Frontal cortex (tissue), 4 donors: Measurements from ENCODE around the gene CD2. TPM values are rescaled to one million over a fixed set of nuclear protein-coding genes. Genes with fewer than 3 reads are reported as not detected.

Experiments
- DNase-seq, 2 donors: peaks; one replicate each; pipeline ENCODE4 v3.0.0; 2012; ENCODE audit warnings: low spot score in 2 of 2
- FAIRE-seq: peaks from 2 replicates; lab custom pipeline; 2012; peaks lifted over from hg19 to GRCh38; lab: Jason Lieb, UNC
- total RNA-seq: library from RNA; depleted of rRNA; stranded (reverse); fragments of >200 nt; gene quantifications from one replicate; pipeline ENCODE4 v1.2.3, GENCODE V29; 2014
- donor health status: control.
- donor health status: control.
- donor health status: control.

CD2 gene
- not detected for total RNA-seq

GRCh38 chr1:116754198-116754977 lies at the start of gene CD2:
Gene CD2 (plus strand): TSS chr1:116754430. CDS start chr1:116754493, 63 bp downstream.
- DNase-seq (no peak), FAIRE-seq (no peak)

- no peak for FAIRE-seq
- no peak for DNase-seq
These were observed 48.1 kb upstream of the CD2 start for GRCh38 chr1:116706123-116706522.

GRCh38 chr1:116706841-116707240 lies 47.4 kb upstream of the CD2 start:
- DNase-seq (no peak), FAIRE-seq (no peak)

- FAIRE-seq, result no peak
- no peak for DNase-seq
These were observed 45.9 kb upstream of the CD2 start for GRCh38 chr1:116708255-116708900.

- no peak for FAIRE-seq
These were observed 44.5 kb upstream of the CD2 start for GRCh38 chr1:116709666-116710167.

GRCh38 chr1:116710420-116711262 lies 43.6 kb upstream of the CD2 start:
- FAIRE-seq (no peak), DNase-seq (no peak)

More at GRCh38 chr1:116709666-116710167, 44.5 kb upstream of the CD2 start:
- no peak for DNase-seq

GRCh38 chr1:116711263-116711840 lies 42.9 kb upstream of the CD2 start:
- FAIRE-seq (no peak), DNase-seq (no peak)

- DNase-seq (no peak), FAIRE-seq (no peak)
These were observed 41.7 kb upstream of the CD2 start for GRCh38 chr1:116712510-116712909.

GRCh38 chr1:116713474-116713873 lies 40.8 kb upstream of the CD2 start:
- no peak for FAIRE-seq
- DNase-seq, result no peak

- DNase-seq, result no peak
- no peak for FAIRE-seq
These were observed 37.8 kb upstream of the CD2 start for GRCh38 chr1:116716391-116716790.

GRCh38 chr1:116717318-116717717 lies 36.9 kb upstream of the CD2 start:
- DNase-seq (no peak), FAIRE-seq (no peak)

GRCh38 chr1:116720364-116721038 lies 33.7 kb upstream of the CD2 start:
- DNase-seq (no peak), FAIRE-seq (no peak)

GRCh38 chr1:116721039-116721405 lies 33.2 kb upstream of the CD2 start:
- DNase-seq (no peak), FAIRE-seq (no peak)

- FAIRE-seq (no peak), DNase-seq (no peak)
These were observed 32.7 kb upstream of the CD2 start for GRCh38 chr1:116721451-116722007.

GRCh38 chr1:116722016-116722838 lies 32.0 kb upstream of the CD2 start:
- no peak for FAIRE-seq
- DNase-seq, result no peak

GRCh38 chr1:116724765-116725375 lies 29.4 kb upstream of the CD2 start:
- no peak for FAIRE-seq
- peak in 1 of 2 donors; percentile 21 for DNase-seq

GRCh38 chr1:116725798-116726197 lies 28.4 kb upstream of the CD2 start:
- no peak for FAIRE-seq
- no peak for DNase-seq
